ENCODE data around the gene UACA.

The UACA gene

DNA sequence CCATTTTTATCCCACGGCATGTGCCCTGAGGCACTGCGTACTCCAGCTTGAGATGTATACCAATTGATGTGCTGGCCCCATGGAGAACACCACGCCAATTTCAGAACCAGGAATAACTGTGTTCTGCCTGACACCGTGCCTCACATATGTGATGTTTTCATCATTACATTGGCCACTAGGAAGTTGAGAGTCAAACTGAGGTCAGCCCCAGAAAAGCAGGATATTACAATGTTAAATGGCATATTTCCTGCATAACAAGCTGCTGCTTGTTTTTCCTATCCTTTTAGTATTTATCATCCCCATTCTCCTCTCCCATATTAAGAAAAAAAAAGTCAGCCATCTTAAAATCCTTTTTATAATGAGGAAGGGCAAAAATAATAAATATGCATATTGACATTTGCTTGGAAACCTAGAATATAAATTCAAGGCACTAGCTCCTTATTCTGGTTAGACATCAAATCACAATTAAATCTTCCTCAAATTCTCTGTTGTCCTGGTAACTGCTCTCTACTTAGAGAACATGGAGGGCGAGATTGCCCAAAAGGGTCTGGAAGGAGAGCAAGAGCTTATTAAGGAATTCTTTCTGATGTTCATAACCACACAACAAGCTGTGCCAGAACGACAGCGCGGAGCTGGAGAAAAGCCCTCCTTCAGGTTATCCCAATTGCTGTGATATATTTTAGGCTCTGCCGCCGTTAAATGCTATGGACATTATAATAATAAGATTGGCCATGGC lies 112.6 kb downstream of the UACA start:
- TF ChIP-seq POLR2AphosphoS5 (IDR thresholded peaks at IDR 0.05; ENCODE audit: low read depth): no peak
- TF ChIP-seq SPI1 (IDR thresholded peaks at IDR 0.05; ENCODE audit: borderline replicate concordance, low read depth): no peak
- TF ChIP-seq, protein P1, sequence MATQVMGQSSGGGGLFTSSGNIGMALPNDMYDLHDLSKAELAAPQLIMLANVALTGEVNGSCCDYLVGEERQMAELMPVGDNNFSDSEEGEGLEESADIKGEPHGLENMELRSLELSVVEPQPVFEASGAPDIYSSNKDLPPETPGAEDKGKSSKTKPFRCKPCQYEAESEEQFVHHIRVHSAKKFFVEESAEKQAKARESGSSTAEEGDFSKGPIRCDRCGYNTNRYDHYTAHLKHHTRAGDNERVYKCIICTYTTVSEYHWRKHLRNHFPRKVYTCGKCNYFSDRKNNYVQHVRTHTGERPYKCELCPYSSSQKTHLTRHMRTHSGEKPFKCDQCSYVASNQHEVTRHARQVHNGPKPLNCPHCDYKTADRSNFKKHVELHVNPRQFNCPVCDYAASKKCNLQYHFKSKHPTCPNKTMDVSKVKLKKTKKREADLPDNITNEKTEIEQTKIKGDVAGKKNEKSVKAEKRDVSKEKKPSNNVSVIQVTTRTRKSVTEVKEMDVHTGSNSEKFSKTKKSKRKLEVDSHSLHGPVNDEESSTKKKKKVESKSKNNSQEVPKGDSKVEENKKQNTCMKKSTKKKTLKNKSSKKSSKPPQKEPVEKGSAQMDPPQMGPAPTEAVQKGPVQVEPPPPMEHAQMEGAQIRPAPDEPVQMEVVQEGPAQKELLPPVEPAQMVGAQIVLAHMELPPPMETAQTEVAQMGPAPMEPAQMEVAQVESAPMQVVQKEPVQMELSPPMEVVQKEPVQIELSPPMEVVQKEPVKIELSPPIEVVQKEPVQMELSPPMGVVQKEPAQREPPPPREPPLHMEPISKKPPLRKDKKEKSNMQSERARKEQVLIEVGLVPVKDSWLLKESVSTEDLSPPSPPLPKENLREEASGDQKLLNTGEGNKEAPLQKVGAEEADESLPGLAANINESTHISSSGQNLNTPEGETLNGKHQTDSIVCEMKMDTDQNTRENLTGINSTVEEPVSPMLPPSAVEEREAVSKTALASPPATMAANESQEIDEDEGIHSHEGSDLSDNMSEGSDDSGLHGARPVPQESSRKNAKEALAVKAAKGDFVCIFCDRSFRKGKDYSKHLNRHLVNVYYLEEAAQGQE (IDR thresholded peaks at IDR 0.05; ENCODE audit: insufficient replicate concordance, low read depth): no peak
- TF ChIP-seq GABPA (IDR thresholded peaks at IDR 0.05; ENCODE audit: low read depth): no peak
- TF ChIP-seq, protein P2, sequence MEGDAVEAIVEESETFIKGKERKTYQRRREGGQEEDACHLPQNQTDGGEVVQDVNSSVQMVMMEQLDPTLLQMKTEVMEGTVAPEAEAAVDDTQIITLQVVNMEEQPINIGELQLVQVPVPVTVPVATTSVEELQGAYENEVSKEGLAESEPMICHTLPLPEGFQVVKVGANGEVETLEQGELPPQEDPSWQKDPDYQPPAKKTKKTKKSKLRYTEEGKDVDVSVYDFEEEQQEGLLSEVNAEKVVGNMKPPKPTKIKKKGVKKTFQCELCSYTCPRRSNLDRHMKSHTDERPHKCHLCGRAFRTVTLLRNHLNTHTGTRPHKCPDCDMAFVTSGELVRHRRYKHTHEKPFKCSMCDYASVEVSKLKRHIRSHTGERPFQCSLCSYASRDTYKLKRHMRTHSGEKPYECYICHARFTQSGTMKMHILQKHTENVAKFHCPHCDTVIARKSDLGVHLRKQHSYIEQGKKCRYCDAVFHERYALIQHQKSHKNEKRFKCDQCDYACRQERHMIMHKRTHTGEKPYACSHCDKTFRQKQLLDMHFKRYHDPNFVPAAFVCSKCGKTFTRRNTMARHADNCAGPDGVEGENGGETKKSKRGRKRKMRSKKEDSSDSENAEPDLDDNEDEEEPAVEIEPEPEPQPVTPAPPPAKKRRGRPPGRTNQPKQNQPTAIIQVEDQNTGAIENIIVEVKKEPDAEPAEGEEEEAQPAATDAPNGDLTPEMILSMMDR (IDR thresholded peaks at IDR 0.05; ENCODE audit: insufficient read depth, low read length): no peak
- H3K27me3 ChIP-seq (ENCODE audit: insufficient read depth, poor library complexity, severe bottlenecking): no peaks in the 10 kb centered on the region
- H3K4me3 ChIP-seq (replicated peaks; ENCODE audit: insufficient read depth, low read length): no peak overlapping the region
- DNase-seq (ENCODE audit: low read depth in 1 of 2, low spot score in 1 of 2): no peak
- no peak overlapping the region for H3K27ac ChIP-seq (replicated peaks)

DNA sequence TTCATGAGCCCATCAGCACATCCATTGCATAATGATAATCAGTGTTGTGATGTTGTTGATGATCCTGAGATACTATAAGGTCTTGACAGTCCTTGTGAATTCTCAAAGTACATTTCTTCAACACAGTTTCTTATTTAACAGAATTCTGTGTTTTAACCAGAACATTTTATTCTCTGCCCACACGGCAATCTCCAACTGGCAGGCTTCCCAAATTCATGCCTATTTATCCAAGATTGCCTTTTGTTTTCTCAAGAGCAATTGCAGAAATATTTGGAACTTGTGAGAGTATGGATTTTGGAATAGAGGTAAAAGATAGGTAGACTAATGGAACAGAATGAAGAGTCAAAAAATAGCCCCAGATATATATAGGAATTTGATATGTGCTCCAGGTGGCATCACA lies 116.0 kb downstream of the UACA start:
- H3K27me3 ChIP-seq (ENCODE audit: insufficient read depth, poor library complexity, severe bottlenecking): no peaks in the 10 kb centered on the region
- no peak overlapping the region for H3K4me3 ChIP-seq (replicated peaks; ENCODE audit: insufficient read depth, low read length)
- no peak for TF ChIP-seq GABPA (IDR thresholded peaks at IDR 0.05; ENCODE audit: low read depth)
- TF ChIP-seq POLR2AphosphoS5 (IDR thresholded peaks at IDR 0.05; ENCODE audit: low read depth): no peak
- TF ChIP-seq, protein P2 (IDR thresholded peaks at IDR 0.05; ENCODE audit: insufficient read depth, low read length): no peak
- TF ChIP-seq SPI1 (IDR thresholded peaks at IDR 0.05; ENCODE audit: borderline replicate concordance, low read depth): no peak
- TF ChIP-seq, protein P1 (IDR thresholded peaks at IDR 0.05; ENCODE audit: insufficient replicate concordance, low read depth): no peak
- no peak for DNase-seq (ENCODE audit: low read depth in 1 of 2, low spot score in 1 of 2)
- no peak overlapping the region for H3K27ac ChIP-seq (replicated peaks)

DNA sequence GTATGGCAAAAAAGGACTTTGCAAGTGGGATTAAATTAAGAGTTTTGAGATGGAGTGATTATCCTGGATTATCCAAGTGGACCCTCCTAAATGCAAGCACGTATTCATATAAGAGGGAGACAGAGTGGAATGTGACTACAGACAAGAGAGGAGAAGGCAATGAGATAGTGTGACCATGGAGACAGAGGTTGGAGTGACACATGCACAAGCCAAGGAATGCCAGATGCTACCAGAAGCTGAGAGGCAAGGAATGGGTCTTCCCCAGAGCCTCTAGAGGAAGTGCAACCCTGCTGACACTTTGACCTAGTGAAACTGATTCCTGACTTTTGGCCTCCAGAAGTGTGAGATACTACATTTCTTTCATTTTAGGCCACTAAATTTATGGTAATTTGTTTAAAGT lies 117.2 kb downstream of the UACA start:
- H3K4me3 ChIP-seq (replicated peaks; ENCODE audit: insufficient read depth, low read length): no peak overlapping the region
- DNase-seq (ENCODE audit: low read depth in 1 of 2, low spot score in 1 of 2): no peak
- TF ChIP-seq, protein P2 (IDR thresholded peaks at IDR 0.05; ENCODE audit: insufficient read depth, low read length): no peak
- TF ChIP-seq POLR2AphosphoS5 (IDR thresholded peaks at IDR 0.05; ENCODE audit: low read depth) (no peak), GABPA (IDR thresholded peaks at IDR 0.05; ENCODE audit: low read depth) (no peak), SPI1 (IDR thresholded peaks at IDR 0.05; ENCODE audit: borderline replicate concordance, low read depth) (no peak)
- TF ChIP-seq, protein P1 (IDR thresholded peaks at IDR 0.05; ENCODE audit: insufficient replicate concordance, low read depth): no peak
- no peaks in the 10 kb centered on the region for H3K27me3 ChIP-seq (ENCODE audit: insufficient read depth, poor library complexity, severe bottlenecking)
- no peak overlapping the region for H3K27ac ChIP-seq (replicated peaks)
